ENCODE results near the gene INF2.
"Not testable (repeated sequence)": the region's sequence is repeated elsewhere in the genome, so short reads cannot be mapped to it uniquely, and the experiment has no call there.

INF2 gene

DNA sequence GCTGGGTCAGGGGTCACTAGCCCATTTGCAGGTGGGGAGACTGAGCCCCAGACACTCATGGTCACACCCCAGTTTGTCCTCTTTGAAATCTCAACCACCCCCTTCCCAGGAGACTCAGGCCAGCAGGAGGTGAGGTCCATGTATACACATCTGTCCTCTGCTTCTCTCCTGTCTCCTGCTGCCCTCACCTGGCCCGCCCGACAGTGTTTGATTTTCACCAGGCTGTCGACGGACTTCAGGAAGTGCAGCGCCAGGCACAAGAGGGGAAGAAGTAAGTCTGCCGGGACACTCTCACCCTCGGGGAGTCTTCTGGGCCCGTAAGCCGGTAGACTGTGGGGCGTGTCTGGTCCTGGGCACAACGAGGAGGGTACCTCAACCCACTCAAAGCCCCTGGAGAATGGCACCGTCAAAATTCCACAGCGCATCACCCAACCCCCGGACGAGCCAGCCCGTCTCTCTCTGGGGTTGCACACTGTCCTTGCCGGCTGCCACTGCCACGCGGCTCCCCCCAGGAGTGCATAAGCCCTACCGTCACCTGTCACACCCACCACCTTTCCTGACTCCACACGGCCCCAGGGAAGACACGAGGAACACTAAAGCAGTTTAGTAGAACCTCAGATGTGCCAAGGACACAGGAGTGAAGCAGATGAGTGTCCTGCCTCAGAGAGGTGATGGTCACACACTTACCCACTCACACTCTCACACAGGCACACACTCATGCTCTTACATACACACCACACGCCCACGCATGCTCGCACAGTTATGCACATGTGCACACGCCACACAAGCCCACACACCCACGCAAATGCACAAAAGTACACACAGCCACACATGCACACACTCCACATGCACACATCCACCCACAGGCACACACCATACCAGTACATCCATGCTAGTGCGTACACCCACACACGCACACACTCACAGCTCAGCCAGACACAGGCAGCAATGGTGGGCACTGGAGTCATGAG lies 50.4 kb downstream of the INF2 start:
- DNase-seq: no peak

DNA sequence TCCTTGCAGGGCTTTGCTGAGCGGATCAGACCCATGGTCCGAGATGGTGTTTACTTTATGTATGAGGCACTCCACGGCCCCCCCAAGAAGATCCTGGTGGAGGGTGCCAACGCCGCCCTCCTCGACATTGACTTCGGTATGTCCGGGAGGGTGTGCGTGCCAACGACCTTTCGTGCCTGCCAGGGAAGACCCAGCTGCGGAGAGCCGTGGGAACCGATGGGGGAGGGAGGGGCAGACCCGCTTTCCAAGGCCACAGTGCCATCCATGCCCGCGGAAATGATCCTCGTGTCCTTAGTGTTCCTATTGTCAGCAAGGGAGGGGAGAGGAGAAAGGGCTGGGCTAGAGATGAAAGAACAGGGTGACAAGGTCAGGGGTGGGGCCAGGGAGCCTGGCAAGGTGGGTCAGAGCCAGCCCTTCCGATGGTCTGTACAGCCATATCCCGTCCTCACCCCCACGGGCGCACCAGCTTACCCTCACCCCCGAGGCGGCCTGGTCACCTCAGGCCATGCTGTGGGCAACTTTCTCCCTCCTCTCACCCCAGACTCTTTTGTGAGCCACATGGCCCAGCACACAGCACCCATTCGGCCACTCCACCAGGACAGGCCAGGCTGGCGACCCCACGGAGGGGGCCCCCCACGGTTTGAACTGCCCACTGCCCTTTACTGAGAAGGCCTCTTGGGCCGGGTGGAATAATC lies 51.8 kb downstream of the INF2 start:
- DNase-seq: no peak

DNA sequence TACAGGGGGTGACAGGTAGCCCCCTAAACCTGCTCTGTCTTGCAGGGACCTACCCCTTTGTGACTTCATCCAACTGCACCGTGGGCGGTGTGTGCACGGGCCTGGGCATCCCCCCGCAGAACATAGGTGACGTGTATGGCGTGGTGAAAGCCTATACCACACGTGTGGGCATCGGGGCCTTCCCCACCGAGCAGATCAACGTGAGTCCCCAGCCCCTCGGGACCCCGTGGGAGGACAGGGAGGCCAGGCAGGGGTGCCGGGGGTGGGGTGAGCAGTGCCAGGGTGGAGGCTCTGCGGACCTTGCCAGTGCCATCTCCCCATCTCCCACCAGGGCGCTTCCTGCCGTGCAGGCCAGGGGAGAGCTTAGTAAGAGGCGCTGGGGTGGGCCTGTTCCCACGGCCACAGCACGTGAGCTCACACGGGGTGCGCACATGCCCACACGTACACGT lies 52.4 kb downstream of the INF2 start:
- no peak for DNase-seq

DNA sequence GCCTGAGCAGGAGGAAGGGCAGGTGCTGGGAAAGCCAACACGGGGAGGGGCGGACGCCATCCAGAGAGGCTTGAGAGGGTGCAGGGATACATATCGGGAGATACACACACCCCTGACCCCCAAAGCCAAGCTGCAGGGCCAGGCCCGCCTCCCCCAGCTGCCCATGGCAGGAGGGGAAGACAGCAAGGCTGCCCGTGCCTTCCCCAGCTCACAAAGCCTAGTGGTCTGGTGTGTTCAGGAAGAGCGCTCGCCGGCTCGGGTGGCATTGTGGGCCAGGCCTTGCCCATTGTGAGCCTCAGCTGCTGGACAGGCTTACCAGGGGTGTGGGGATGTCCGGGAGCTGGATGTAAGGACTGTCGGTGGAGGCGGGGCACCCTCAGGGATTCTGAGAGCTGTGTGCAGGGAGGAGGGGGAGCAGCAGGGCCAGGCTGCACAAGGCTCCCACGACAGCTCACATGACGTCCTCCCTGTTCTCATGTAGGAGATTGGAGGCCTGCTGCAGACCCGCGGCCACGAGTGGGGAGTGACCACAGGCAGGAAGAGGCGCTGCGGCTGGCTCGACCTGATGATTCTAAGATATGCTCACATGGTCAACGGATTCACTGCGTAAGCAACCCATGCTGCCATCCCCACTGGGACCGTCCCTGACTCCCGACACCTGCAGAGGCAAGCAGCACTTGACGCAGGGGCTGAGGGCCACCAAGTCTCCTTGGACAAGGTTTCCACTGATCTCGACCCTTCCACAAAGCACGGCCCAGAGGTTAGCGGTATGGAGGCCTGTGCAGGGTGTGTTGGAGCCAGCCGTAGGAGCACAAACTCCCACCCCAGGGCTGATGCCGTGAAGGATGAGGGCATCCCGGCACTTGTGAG lies 53.4 kb downstream of the INF2 start:
- DNase-seq: no peak

DNA sequence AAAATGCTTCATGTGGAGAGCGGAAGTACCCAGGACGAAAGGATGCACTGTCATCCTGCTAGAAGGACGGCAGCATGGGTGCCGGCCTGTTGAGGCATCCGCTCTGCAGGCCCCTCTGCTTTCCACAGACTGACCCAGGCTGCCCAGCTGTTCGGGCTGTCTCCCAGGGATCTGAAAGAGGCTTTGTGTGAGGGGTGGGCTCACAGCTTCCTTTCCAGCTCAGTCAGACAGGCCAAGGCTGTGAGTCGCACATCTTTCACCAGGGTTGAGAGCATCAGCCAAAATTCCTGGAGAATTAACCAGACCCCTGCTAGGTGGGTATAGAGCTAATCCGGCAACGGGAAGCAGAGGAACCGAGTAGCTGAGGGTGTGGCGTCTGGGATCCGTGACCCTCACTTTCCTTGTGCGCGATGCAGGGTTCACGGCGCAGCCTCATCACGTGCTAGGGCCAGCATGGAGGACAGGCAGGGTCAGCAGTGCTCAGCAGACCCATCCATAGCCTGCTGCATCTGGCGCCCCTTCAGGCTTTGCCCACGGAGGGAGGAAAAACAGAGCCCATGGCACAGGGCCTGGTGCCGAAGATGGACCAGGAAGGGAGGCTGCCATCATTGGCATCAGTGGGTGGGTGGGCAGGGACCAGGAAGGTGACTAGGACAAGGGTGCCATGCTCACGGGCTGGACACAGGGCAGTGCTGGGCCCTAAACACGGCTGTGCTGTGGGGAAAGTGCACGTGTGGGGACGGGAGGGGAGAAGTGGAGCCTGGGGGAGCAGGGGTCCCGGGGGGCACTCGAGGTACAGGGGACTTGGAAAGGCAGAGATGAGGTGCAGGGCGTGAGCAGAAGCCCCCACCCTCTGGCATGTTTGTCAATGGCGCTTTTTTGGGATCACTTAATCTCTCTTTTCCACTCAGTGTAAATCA lies 54.3 kb downstream of the INF2 start:
- no peak for DNase-seq

DNA sequence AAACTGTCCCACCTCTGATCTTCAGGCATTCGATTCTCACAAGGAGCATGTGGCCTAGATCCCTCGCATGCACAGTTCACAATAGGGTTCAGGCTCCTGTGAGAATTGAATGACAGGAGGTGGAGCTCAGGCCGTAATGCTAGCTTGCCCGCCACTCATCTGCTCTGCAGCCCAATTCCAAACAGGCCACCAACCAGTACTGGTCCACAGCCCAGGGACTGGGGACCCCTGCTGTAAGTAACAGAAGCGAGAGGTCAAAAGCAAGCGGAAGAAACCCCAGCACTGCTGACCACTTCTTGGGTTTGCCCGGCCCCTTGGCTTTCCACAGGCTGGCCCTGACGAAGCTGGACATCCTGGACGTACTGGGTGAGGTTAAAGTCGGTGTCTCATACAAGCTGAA lies 55.1 kb downstream of the INF2 start:
- DNase-seq: no peak

DNA sequence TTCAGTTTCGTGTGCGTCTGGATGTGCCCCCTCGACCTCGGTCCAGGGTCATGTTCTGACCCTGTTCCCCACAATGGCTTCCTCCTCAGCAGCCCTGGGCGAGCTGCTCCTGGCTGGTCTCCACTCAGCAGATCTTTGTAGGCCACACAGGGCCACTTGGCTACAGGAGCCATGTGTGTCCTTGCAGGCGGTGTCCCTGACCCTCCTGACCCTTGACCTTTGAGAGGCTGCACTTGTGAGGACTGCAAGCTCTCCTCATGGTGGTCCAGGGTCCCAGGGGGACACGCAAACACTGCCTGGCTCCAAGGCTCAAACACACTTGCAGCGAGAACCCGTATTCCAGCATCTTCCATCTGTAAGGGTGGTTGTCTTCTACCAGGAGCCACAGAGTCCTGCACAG lies 56.0 kb downstream of the INF2 start:
- DNase-seq: no peak

DNA sequence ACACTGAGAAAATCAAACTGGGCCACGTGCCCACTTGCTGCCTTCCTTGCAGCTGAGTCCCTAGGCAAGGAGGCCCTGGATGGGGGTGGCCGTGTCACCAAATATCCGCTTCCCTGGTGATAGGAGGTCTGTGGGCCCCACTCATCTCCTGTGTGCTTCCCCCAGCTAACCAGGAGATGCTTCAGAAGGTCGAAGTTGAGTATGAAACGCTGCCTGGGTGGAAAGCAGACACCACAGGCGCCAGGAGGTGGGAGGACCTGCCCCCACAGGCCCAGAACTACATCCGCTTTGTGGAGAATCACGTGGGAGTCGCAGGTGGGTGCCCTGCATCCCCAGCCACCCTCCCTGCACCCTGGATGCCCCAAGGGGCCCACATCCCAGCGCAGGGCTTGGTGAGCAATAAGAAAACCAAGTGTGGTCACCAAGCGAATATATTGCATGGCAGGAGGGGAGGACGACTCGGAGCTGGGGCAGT lies 56.7 kb downstream of the INF2 start:
- DNase-seq: no peak

DNA sequence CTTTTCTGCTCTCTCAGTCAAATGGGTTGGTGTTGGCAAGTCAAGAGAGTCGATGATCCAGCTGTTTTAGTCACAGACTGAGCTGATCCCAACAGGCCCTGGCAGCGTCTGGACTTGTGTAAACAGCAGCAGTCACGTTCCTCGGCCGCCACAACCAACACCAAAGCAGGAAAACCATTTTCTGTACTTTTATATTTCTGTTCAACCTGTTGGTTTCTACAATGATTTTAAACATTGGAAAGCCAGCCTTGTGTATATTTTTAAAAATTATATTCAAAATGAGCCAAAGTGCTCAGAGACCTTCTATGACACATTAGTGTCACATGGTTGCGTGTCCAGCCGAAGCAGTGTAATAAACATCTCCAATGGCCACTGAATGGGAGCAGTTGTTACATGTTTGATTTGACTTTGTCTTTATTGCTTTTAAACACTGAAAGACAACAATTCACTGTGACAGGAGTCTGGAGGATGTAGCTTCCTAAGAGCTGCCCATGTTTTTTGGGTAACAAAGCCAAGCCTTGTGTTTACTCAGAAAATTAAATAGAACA lies 57.6 kb downstream of the INF2 start:
- no peak for DNase-seq

DNA sequence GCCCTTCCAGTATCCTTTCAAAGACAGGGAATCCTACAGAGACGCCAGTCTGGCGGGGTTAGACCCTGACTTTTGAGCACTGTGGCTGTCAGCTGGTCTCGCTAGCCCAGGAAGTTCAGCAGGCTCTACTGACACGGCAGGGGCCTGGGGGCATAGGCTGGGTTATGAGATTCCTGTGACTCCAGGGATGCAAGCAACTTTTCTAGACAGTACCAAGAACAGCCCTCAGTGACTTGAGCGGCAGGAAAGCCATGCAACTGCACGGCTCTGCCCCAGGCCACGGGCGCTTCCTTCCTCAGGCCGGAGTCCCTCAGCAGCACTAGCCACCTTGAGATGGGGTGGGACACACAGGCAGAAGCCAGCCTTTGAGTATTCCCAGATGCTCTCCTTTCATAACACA lies 58.5 kb downstream of the INF2 start:
- DNase-seq: no peak

DNA sequence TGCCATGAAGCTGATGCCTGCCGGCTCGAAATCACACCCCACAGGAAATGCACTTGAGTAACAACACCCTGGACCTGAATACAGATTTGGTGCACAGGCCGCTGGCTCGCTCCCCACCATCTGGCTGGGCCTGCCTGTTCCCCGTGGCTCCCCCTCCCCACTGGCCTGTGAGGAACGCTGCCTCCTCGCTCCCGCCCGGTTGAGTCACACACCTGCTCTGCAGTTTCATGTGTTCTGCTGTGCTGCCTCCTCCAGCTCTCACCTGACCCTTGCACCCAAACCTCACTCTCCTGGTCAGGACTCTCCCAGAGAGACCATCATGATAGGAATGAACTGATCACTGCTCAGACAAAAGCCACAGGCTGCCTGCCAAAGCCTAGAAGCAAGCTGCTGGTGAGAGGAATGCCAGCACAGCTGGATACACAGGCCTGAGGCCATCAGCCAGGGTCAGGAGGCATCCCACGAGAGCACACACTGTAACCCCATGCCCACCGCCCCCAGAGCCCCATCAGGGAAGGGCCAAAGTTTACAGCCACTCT lies 59.8 kb downstream of the INF2 start:
- DNase-seq: no peak

DNA sequence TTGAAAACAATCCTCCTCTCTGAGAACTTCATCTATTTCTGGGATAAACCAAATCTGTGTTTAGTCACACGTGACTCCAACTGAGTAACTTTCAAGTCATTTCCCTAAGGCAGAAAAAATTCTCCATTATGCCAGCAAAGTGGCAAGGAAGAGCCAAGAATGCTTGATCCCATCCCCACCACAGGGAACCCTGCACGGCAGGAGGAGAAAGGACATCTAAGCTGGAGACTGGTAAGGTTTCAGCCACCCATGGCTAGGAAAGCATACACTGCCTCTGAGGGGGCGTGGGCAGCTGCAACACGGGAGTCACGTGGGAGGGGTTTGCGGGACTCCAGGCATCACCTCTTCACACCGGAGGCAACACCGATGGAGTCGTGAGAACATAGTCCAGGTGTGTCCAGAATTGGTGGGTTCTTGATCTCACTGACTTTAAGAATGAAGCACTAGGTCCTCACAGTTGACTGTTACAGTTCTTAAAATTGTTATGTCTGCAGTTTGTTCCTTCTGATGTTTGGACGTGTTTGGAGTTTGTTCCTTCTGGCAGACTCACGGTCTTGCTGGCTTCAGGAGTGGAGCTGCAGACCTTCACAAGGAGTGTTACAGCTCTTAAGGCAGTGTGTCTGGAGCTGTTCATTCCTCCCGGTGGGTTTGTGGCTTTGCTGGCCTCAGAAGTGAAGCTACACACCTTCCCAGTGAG lies 60.8 kb downstream of the INF2 start:
- no peak for DNase-seq

DNA sequence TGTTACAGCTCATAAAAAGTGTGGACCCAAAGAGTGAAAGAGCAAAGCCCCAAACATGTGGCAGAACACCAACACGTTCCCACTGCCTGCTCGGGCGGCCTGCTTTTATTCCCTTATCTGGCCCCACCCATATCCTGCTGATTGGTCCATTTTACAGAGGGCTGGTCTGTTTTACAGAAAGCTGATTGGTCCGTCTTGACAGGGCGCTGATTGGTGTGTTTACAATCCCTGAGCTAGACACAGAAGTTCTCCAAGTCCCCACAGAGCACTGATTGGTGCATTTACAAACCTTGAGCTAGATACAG lies 61.3 kb downstream of the INF2 start:
- not testable (repeated sequence) for DNase-seq

DNA sequence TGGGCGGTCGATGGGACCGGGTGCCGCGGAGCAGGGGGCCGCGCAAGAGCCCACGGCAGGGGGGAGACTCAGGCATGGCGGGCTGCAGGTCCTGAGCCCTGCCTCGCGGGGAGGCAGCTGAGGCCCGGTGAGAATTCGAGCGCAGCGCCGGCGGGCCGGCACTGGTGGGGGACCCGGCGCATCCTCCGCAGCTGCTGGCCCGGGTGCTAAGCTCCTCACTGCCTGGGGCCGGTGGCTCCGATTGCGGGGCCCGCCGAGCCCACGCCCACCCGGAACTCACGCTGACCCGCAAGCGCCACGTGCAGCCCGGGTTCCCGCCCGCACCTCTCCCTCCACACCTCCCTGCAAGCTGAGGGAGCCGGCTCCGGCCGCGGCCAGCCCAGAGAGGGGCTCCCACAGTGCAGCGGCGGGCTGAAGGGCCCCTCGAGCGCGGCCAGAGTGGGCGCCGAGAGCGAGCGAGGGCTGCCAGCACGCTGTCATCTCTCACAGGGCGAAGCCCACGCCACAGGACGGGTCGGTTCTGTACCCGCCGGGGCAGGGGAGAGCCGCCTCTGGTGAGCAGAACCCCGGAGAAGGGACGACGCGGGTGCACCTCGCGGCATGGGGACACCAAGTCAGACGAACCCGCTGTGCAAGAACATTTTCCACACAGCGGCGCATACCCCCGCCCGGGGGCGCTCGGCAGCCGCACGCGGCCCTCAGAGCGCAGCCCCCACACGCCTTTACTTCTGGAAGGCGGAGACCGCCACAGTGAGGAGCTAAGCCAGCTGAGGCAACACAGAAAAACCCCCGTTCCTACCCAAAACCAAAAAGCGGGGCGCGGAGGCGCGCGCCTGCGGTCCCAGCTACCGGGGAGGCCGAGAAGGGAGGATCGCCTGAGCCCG lies 62.4 kb downstream of the INF2 start:
- peak; percentile 49 for DNase-seq

DNA sequence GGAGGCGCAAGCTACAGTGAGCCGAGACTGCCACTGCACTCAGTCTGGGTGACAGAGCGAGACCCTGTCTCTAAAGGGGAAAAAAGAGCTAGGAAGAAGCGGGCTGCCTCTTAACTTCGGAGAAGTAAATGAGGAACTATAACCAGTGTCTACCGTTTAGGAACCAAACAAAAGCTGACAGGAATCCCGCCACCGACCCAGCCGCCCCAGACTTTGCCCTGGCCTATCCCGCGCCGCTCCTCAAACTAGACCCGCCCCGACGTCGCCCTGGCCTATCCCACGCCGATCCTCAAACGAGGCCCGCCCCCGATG lies 63.0 kb downstream of the INF2 start:
- no peak for DNase-seq

DNA sequence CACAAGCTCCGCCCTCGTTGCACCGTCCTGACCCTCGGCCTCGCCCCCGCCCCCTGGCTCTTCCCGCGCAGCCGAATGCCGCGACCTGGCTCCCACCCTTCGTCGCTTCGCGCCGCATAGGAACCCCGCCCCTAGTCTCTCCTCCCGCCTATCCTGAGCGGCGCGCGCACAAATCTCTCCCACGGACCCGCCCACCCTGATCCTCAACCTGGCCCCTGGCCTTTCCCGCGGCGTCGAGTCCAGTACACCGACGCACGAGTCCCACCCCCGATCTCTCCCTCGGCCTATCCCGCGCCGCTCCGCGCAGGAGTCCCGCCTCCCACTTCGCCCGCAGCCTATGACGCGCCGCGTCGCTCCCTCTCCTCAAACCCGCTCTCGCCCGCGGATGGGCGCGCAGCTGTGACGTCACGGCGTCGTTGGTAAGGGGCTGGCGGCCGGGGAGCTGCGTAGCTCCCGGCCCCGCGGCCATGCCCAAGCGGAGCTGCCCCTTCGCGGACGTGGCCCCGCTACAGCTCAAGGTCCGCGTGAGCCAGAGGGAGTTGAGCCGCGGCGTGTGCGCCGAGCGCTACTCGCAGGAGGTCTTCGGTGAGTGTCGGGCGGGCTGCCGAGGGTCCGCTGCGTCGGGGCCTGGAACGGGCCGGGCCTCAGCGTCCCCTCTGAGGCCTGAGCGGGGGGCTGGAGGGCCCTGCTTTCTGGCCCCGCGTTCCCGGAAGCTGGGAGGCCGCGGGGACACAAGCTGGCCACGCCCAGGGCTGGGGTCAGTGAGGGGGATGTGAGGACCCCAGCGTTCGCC lies 63.5 kb downstream of the INF2 start, which contains the start of gene SIVA1:
TSS of gene SIVA1 (plus strand) at position 413 of the 793 bp plus-strand sequence. CDS start at position 468, 55 bp downstream.
- DNase-seq: peak; percentile 100

DNA sequence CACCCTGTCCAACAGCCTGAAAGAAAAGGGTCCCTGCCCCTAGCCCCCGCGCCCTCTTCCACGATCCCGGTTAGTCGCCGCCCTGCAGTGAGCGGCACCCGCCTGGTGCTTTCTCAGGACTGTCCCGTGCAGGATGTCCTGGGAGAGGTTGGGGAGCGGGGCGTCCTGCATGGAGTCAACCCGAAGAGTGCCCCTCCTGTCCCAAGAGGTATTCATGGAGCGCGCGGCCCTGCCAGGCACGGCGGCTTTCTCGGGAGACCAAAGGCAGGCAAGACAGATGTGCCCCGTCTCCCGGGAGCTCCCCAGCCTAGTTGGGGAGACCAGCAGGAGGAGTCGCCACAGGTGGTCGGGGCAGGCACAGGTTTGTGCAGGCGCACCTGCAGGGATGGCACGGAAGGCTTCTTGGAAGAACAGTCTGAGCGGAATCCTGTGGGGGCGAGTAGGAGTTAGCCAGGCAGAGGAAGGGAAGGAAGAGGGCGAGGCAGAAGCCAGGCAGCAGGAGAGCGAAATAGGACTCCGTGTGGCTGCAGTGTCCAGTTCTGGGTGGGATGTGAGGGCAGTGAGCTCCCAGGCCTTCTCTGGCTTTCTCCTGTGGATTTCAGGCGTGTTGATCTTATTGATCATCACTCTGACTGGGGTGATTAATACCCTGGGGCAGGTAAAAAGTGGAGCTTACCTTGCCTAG lies 64.3 kb downstream of the INF2 start:
- DNase-seq: no peak

DNA sequence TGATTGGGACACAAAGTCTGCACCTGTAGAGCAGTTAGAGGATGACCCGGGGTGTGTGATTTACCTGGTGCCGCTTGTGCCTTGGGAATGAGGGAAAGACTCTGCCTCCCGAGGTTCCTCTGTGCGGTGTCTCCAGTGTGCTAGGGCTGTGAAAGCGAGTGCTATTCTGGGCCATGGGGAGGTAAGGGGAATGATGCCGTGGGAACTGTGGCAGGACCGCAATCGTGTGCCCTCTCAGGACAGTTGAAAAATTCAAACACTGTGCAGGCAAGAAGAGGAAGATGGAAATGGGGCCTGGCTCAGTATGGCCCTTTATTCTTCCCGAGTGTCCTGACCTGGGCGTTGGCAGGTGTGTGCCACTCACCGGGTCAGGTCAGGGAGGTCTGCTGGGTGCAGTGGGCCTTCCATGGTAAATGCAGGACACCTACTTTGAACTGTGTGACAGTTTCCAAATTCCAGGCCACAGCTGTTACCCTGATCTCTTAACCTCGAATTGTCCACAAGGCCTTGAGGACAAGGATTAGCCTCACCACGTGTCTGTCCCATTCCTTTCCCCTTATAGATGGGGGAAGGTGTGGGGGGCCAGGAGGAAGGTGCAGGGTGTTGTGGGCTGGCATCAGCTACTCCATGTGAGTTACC lies 64.9 kb downstream of the INF2 start:
- DNase-seq: no peak
